HepG2 (cell line): ENCODE measurements around the gene EFCAB8. TPM values are rescaled to one million over a fixed set of nuclear protein-coding genes. Genes with fewer than 3 reads are reported as not detected.

Source experiments
- FOXJ3 ChIP-seq: sonication (generic); formaldehyde crosslinking; IDR thresholded peaks from 2 replicates; pipeline ENCODE4 v1.4.0; 2020; ENCODE audit warnings: missing genetic modification reagents, mild to moderate bottlenecking, borderline replicate concordance
- SP5 ChIP-seq: IDR thresholded peaks from 2 replicates; pipeline ENCODE4 v1.6.1; 2016; ENCODE audit warnings: low read depth, borderline replicate concordance
- TCF12 ChIP-seq, 2 experiments: fragments of 450-650 bp in 1 of 2; sonication (generic) in 1 of 2; formaldehyde crosslinking in 1 of 2; IDR thresholded peaks; 2 replicates each; pipeline versions ENCODE4 v1.6.1 to v1.8.0; 2017 to 2022; ENCODE audit warnings: antibody characterized with exemption in 1 of 2, mild to moderate bottlenecking in 1 of 2, missing genetic modification reagents in 1 of 2, moderate library complexity in 1 of 2
- ZFAT ChIP-seq: sonication (generic); formaldehyde crosslinking; conservative IDR thresholded peaks from 2 replicates; pipeline ENCODE4 v1.8.1; 2023; ENCODE audit warnings: missing genetic modification reagents, inconsistent platforms
- ZNF136 ChIP-seq: sonication (generic); formaldehyde crosslinking; IDR thresholded peaks from 2 replicates; pipeline ENCODE4 v1.8.1; 2022; ENCODE audit warnings: low read depth, mild to moderate bottlenecking, moderate library complexity, missing genetic modification reagents
- ZNF496 ChIP-seq: sonication (generic); formaldehyde crosslinking; IDR thresholded peaks from 2 replicates; pipeline ENCODE4 v1.8.1; 2023; ENCODE audit warnings: mild to moderate bottlenecking, moderate library complexity, missing genetic modification reagents; ENCODE audit not compliant: insufficient replicate concordance
- ZNF790 ChIP-seq: sonication (generic); formaldehyde crosslinking; IDR thresholded peaks from 2 replicates; pipeline ENCODE4 v1.8.0; 2022; ENCODE audit warnings: missing genetic modification reagents, mild to moderate bottlenecking, borderline replicate concordance
- polyA plus RNA-seq, 8 experiments: library from polyadenylated mRNA; depleted of rRNA in 3 of 8; stranded (reverse) in 7 of 8; unstranded in 1 of 8; fragments of >200 nt; fragmentation: Illumina TruSeq in 4 of 8; extraction: Trizol in 4 of 8; gene quantifications; 2 replicates each; pipeline versions ENCODE4 v1.2.1 to v1.2.3, GENCODE V29; 2011 to 2016; ENCODE audit warnings: low read depth in 4 of 8, missing spikeins in 1 of 8, mixed read lengths in 1 of 8; ENCODE audit not compliant: insufficient read depth in 1 of 8
- total RNA-seq, 5 experiments: library from RNA; depleted of rRNA; stranded (reverse); fragments of >200 nt; fragmentation: Illumina TruSeq; extraction: Trizol; gene quantifications; 2 replicates each; pipeline ENCODE4 v1.2.3, GENCODE V29; 2016; ENCODE audit warnings: low read depth in 1 of 5
- TF ChIP-seq, protein P1 (sequence below): sonication (generic); formaldehyde crosslinking; IDR thresholded peaks from 2 replicates; pipeline ENCODE4 v1.5.1; 2020; ENCODE audit warnings: missing genetic modification reagents, mild to moderate bottlenecking, borderline replicate concordance
- TF ChIP-seq, protein P2 (sequence below): sonication (generic); formaldehyde crosslinking; IDR thresholded peaks from 2 replicates; pipeline ENCODE4 v1.5.0; 2020; ENCODE audit warnings: missing genetic modification reagents
- TF ChIP-seq, protein P3 (sequence below): sonication (generic); formaldehyde crosslinking; IDR thresholded peaks from 2 replicates; pipeline ENCODE4 v1.8.0; 2022; ENCODE audit warnings: missing genetic modification reagents, mild to moderate bottlenecking, borderline replicate concordance

Gene EFCAB8
- total and polyA plus RNA-seq, 2 of the 13 experiments (the other 11 are each of a cell fraction or from before 2014, with no cell fraction given) = 0.15 to 0.22 TPM

- TF ChIP-seq, protein P1, sequence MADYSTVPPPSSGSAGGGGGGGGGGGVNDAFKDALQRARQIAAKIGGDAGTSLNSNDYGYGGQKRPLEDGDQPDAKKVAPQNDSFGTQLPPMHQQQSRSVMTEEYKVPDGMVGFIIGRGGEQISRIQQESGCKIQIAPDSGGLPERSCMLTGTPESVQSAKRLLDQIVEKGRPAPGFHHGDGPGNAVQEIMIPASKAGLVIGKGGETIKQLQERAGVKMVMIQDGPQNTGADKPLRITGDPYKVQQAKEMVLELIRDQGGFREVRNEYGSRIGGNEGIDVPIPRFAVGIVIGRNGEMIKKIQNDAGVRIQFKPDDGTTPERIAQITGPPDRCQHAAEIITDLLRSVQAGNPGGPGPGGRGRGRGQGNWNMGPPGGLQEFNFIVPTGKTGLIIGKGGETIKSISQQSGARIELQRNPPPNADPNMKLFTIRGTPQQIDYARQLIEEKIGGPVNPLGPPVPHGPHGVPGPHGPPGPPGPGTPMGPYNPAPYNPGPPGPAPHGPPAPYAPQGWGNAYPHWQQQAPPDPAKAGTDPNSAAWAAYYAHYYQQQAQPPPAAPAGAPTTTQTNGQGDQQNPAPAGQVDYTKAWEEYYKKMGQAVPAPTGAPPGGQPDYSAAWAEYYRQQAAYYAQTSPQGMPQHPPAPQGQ (CRISPR knock-in tag) = no peak
- TF ChIP-seq, protein P2, sequence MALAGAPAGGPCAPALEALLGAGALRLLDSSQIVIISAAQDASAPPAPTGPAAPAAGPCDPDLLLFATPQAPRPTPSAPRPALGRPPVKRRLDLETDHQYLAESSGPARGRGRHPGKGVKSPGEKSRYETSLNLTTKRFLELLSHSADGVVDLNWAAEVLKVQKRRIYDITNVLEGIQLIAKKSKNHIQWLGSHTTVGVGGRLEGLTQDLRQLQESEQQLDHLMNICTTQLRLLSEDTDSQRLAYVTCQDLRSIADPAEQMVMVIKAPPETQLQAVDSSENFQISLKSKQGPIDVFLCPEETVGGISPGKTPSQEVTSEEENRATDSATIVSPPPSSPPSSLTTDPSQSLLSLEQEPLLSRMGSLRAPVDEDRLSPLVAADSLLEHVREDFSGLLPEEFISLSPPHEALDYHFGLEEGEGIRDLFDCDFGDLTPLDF (CRISPR knock-in tag) = no peak
- TF ChIP-seq, protein P3, sequence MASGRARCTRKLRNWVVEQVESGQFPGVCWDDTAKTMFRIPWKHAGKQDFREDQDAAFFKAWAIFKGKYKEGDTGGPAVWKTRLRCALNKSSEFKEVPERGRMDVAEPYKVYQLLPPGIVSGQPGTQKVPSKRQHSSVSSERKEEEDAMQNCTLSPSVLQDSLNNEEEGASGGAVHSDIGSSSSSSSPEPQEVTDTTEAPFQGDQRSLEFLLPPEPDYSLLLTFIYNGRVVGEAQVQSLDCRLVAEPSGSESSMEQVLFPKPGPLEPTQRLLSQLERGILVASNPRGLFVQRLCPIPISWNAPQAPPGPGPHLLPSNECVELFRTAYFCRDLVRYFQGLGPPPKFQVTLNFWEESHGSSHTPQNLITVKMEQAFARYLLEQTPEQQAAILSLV (CRISPR knock-in tag) = no peak
- TF ChIP-seq SP5 (no peak), ZNF496 (CRISPR knock-in tag) (no peak), TCF12 (IDR thresholded peaks at IDR 0.05) (no peak), TCF12 (CRISPR knock-in tag; IDR thresholded peaks at IDR 0.05) (no peak), ZNF790 (no peak), FOXJ3 (CRISPR knock-in tag) (no peak), ZFAT (no peak), ZNF136 (CRISPR knock-in tag) (no peak)
These were observed 124.1 kb downstream of the EFCAB8 start (continued) for GRCh38 chr20:32982617-32983458.
